Epithelial cell of proximal tubule (primary cell): ENCODE data around the gene SHANK1. TPM values are rescaled to one million over a fixed set of nuclear protein-coding genes. Genes with fewer than 3 reads are reported as not detected.

Experiments
- DNase-seq: peaks from one replicate; pipeline ENCODE4 v3.0.0-alpha.2; 2011; ENCODE audit warnings: low read depth
- H3K4me3 ChIP-seq: 2 replicates; pipeline ENCODE4 v1.5.1; 2011; ENCODE audit warnings: low read depth, mild to moderate bottlenecking, low read length
- CTCF ChIP-seq: conservative IDR thresholded peaks from 2 replicates; pipeline ENCODE4 v1.5.1; 2012; ENCODE audit warnings: low read depth, mild to moderate bottlenecking, low read length
- total RNA-seq: library from RNA; depleted of rRNA; stranded (reverse); fragments of >200 nt; gene quantifications from 2 replicates; pipeline ENCODE4 v1.2.3, GENCODE V29; 2015

Gene SHANK1
- total RNA-seq, 1 donor from 2014 or later = 0.29 TPM

- H3K4me3 ChIP-seq = peak overlapping the region; percentile 81
- DNase-seq = no peak
- no peak for TF ChIP-seq CTCF
These were observed 5.8 kb upstream of the SHANK1 start for GRCh38 chr19:50725218-50725910.

- H3K4me3 ChIP-seq = peak overlapping the region; percentile 81
- DNase-seq = peak; percentile 85
- peak; percentile 70 for TF ChIP-seq CTCF
These were observed 5.1 kb upstream of the SHANK1 start for GRCh38 chr19:50724522-50725217.

GRCh38 chr19:50723735-50724521, 4.3 kb upstream of the SHANK1 start:
- no peak for TF ChIP-seq CTCF
- no peak for DNase-seq
- H3K4me3 ChIP-seq = peak overlapping the region; percentile 81

GRCh38 chr19:50723069-50723468, 3.5 kb upstream of the SHANK1 start, which contains the start of gene CLEC11A:
Gene CLEC11A, plus strand, starts transcription at chr19:50723364. Its CDS starts 162 bp downstream, at chr19:50723526.
- peak within 1 kb of the TSS; percentile 81 for H3K4me3 ChIP-seq
- no peak for DNase-seq
- no peak for TF ChIP-seq CTCF

- no peak for TF ChIP-seq CTCF
- no peak overlapping the region for H3K4me3 ChIP-seq
- DNase-seq = no peak
These were observed 2.8 kb upstream of the SHANK1 start for GRCh38 chr19:50722201-50723013.

- DNase-seq = no peak
- no peak overlapping the region for H3K4me3 ChIP-seq
- no peak for TF ChIP-seq CTCF
These were observed 2.0 kb upstream of the SHANK1 start for GRCh38 chr19:50721441-50722137.
